ENCODE data around the gene SPR.
"Not testable (repeated sequence)": the region's sequence is repeated elsewhere in the genome, so short reads cannot be mapped to it uniquely, and the experiment has no call there.

The SPR gene

GRCh38 chr2:72889991-72890390 is 2.8 kb downstream of the SPR start:
- DNase-seq: no peak

- DNase-seq: no peak
Observed at GRCh38 chr2:72891091-72891818, 4.0 kb downstream of the SPR start.

- DNase-seq: no peak
Observed at GRCh38 chr2:72892506-72893173, 5.4 kb downstream of the SPR start.

GRCh38 chr2:72893594-72894319 is 6.5 kb downstream of the SPR start:
- no peak for DNase-seq

GRCh38 chr2:72894514-72894913 is 7.3 kb downstream of the SPR start:
- no peak for DNase-seq

- DNase-seq: no peak
Observed at GRCh38 chr2:72895154-72895553, 7.9 kb downstream of the SPR start.

GRCh38 chr2:72895759-72896281 is 8.6 kb downstream of the SPR start:
- DNase-seq: no peak

GRCh38 chr2:72896446-72896845 is 9.2 kb downstream of the SPR start:
- no peak for DNase-seq

GRCh38 chr2:72897785-72898584 is 10.8 kb downstream of the SPR start:
- DNase-seq: no peak

- DNase-seq: no peak
Observed at GRCh38 chr2:72898585-72898906, 11.3 kb downstream of the SPR start.

- no peak for DNase-seq
Observed at GRCh38 chr2:72900191-72900825, 13.1 kb downstream of the SPR start.

GRCh38 chr2:72901426-72901825 is 14.2 kb downstream of the SPR start:
- no peak for DNase-seq

GRCh38 chr2:72907369-72907768 is 20.2 kb downstream of the SPR start:
- DNase-seq: not testable (repeated sequence)

GRCh38 chr2:72908741-72909140 is 21.5 kb downstream of the SPR start:
- no peak for DNase-seq

GRCh38 chr2:72911256-72911655 is 24.0 kb downstream of the SPR start:
- no peak for DNase-seq

- DNase-seq: no peak
Observed at GRCh38 chr2:72913486-72914205, 26.4 kb downstream of the SPR start.

GRCh38 chr2:72914206-72914559 is 27.0 kb downstream of the SPR start:
- no peak for DNase-seq

- no peak for DNase-seq
Observed at GRCh38 chr2:72914589-72915319, 27.5 kb downstream of the SPR start.

GRCh38 chr2:72915320-72915906 is 28.2 kb downstream of the SPR start:
- DNase-seq: no peak

GRCh38 chr2:72915907-72916742 is 28.9 kb downstream of the SPR start:
- DNase-seq: no peak

All from activated T-cell treated with anti-CD3 and anti-CD28 coated beads for 4 hours (primary cell).